Measurements from ENCODE around the gene PRKN. TPM values are rescaled to one million over a fixed set of nuclear protein-coding genes. Genes with fewer than 3 reads are reported as not detected.

Gene PRKN
- polyA plus RNA-seq, 1 donor from 2014 or later: 1.2 TPM

DNA sequence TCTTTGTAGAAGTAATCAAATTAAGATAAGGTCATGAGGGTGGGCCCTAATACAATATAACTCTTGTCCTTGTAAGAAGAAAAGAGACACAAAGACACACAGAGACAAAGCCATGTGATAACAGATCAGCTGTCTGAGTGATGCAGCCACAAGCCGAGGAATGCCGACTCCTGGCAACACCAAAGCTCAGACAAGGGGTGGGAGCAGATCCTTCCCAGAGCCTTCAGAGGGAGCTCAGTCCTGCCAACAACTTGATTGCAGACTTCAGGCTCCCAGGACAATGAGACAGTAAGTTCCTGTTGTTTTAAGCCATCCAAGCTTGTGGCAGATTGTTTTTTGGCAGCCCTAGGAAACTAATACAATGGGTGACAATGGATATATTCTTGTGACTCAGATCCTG, 1128.7 kb downstream of the PRKN start:
- TF ChIP-seq EP300 (conservative IDR thresholded peaks at IDR 0.05; ENCODE audit: poor library complexity, severe bottlenecking) (no peak), POLR2AphosphoS5 (IDR thresholded peaks at IDR 0.05) (no peak), EZH2 (IDR thresholded peaks at IDR 0.05; ENCODE audit: borderline replicate concordance, insufficient read depth, low read length, poor library complexity, severe bottlenecking) (no peak), MXI1 (conservative IDR thresholded peaks at IDR 0.05; ENCODE audit: poor library complexity, severe bottlenecking) (no peak), SMC3 (conservative IDR thresholded peaks at IDR 0.05; ENCODE audit: poor library complexity) (no peak), REST (IDR thresholded peaks at IDR 0.05; ENCODE audit: borderline replicate concordance) (no peak), TAF1 (IDR thresholded peaks at IDR 0.05; ENCODE audit: low read depth) (no peak), RAD21 (conservative IDR thresholded peaks at IDR 0.05) (no peak), CTCF (IDR thresholded peaks at IDR 0.05; ENCODE audit: poor library complexity, severe bottlenecking) (no peak)
- Histone ChIP-seq H3K36me3 (ENCODE audit: insufficient read depth, low read length) (no peaks in the 10 kb centered on the region), H3F3A (ENCODE audit: insufficient read depth, low read length, poor library complexity, severe bottlenecking) (no peaks in the 10 kb centered on the region), H3K4me2 (ENCODE audit: low read length) (no peak overlapping the region), H3K9ac (ENCODE audit: low read length) (no peak overlapping the region), H3K4me3 (ENCODE audit: low read length) (no peak overlapping the region), H3K27me3 (ENCODE audit: insufficient read depth, low read depth, low read length) (no peaks in the 10 kb centered on the region), H4K20me1 (ENCODE audit: insufficient read depth) (no peaks in the 10 kb centered on the region), H2AFZ (ENCODE audit: low read depth, low read length) (no peak overlapping the region), H3K79me2 (replicated peaks; ENCODE audit: insufficient read depth, low read length) (no peaks in the 10 kb centered on the region), H3K27ac (ENCODE audit: low read length) (no peak overlapping the region), H3K9me2 (ENCODE audit: insufficient read depth, low read length) (no peaks in the 10 kb centered on the region), H3K9me3 (ENCODE audit: low read length) (no peaks in the 10 kb centered on the region)

DNA sequence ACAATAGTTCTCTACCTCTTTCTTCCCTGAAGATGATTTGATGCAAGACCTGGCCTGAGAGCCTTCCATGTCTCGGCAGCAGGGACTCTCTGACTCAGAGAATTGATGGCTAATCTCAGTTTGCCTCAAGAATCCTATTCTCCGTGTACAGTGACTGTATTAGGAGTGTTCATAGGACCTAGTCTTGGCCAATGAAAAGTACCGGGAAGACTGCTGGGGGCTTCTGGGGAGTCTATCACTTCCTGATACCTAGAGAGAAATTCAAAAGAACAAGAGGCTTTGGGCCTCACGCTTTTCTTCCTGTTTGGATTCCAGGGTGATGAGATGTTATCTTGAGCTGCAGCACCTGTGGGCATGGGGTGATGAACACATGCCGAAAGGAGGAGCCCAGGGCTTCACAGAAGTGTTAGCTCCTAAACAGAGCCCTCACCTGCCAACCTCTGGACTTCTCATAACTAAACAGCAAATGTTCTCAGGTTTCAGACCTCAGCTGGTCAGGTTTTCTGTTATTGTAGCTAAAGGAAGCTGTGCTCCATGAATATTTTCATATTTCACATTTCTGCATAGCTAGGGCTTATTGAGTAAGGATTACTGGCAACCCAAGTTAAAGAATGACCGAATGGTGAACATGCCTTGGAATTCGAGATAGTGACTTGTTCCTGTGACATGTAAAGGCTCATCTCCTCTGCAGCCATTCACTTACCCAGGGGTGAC, 1130.6 kb downstream of the PRKN start:
- H3K4me3 ChIP-seq (ENCODE audit: low read length): no peak overlapping the region
- H3K27me3 ChIP-seq (ENCODE audit: insufficient read depth, low read depth, low read length): no peaks in the 10 kb centered on the region
- no peak overlapping the region for H3K4me2 ChIP-seq (ENCODE audit: low read length)
- no peak overlapping the region for H2AFZ ChIP-seq (ENCODE audit: low read depth, low read length)
- no peaks in the 10 kb centered on the region for H4K20me1 ChIP-seq (ENCODE audit: insufficient read depth)
- H3K79me2 ChIP-seq (replicated peaks; ENCODE audit: insufficient read depth, low read length): no peaks in the 10 kb centered on the region
- no peaks in the 10 kb centered on the region for H3F3A ChIP-seq (ENCODE audit: insufficient read depth, low read length, poor library complexity, severe bottlenecking)
- no peak overlapping the region for H3K27ac ChIP-seq (ENCODE audit: low read length)
- no peaks in the 10 kb centered on the region for H3K9me3 ChIP-seq (ENCODE audit: low read length)
- no peaks in the 10 kb centered on the region for H3K9me2 ChIP-seq (ENCODE audit: insufficient read depth, low read length)
- no peak overlapping the region for H3K9ac ChIP-seq (ENCODE audit: low read length)
- no peaks in the 10 kb centered on the region for H3K36me3 ChIP-seq (ENCODE audit: insufficient read depth, low read length)
- TF ChIP-seq CTCF (IDR thresholded peaks at IDR 0.05; ENCODE audit: poor library complexity, severe bottlenecking): no peak
- no peak for TF ChIP-seq MXI1 (conservative IDR thresholded peaks at IDR 0.05; ENCODE audit: poor library complexity, severe bottlenecking)

Measured in neural cell (in vitro differentiated cells).